Skeletal muscle cell (primary cell): ENCODE measurements around the gene DDX25.
"Not testable (repeated sequence)": the region's sequence is repeated elsewhere in the genome, so short reads cannot be mapped to it uniquely, and the experiment has no call there.

ENCODE experiments used
- DNase-seq: peaks from one replicate; pipeline ENCODE4 v3.0.0-alpha.2; 2010; ENCODE audit warnings: low read depth
- H3K4me3 ChIP-seq: 2 replicates; pipeline ENCODE4 v1.5.1; 2011; ENCODE audit warnings: low read depth, mild to moderate bottlenecking, control low read depth, low read length, moderate library complexity

Gene DDX25

GRCh38 chr11:125902277-125902926 is 1.9 kb upstream of the DDX25 start:
- DNase-seq, result no peak
- peak overlapping the region; percentile 70 for H3K4me3 ChIP-seq

- peak within 1 kb of the TSS; percentile 70 for H3K4me3 ChIP-seq
- peak; percentile 35 for DNase-seq
These were observed 1.2 kb upstream of the DDX25 start, which contains the start of gene PUS3 for GRCh38 chr11:125902927-125903710. Gene PUS3, minus strand, starts transcription at chr11:125903206. Its CDS starts 6,922 bp downstream, at chr11:125896284.

GRCh38 chr11:125904678-125905077 is 370 bp downstream of the DDX25 start:
- peak overlapping the region; percentile 70 for H3K4me3 ChIP-seq
- DNase-seq, result no peak

- no peak for DNase-seq
- H3K4me3 ChIP-seq, result no peak overlapping the region
These were observed 6.0 kb downstream of the DDX25 start for GRCh38 chr11:125910226-125910849.

GRCh38 chr11:125914601-125915000 is 10.3 kb downstream of the DDX25 start:
- not testable (repeated sequence) for DNase-seq, H3K4me3 ChIP-seq

- no peak for DNase-seq
- H3K4me3 ChIP-seq, result no peak overlapping the region
These were observed 12.5 kb downstream of the DDX25 start for GRCh38 chr11:125916683-125917347.

GRCh38 chr11:125918140-125918840 is 14.0 kb downstream of the DDX25 start:
- H3K4me3 ChIP-seq, result no peak overlapping the region
- DNase-seq, result no peak

GRCh38 chr11:125921042-125921441 is 16.7 kb downstream of the DDX25 start:
- DNase-seq, result no peak
- no peak overlapping the region for H3K4me3 ChIP-seq

GRCh38 chr11:125922156-125922555 is 17.8 kb downstream of the DDX25 start:
- DNase-seq, result no peak
- H3K4me3 ChIP-seq, result no peak overlapping the region

GRCh38 chr11:125923012-125923579 is 18.8 kb downstream of the DDX25 start:
- H3K4me3 ChIP-seq, result no peak overlapping the region
- peak; percentile 18 for DNase-seq

- no peak for DNase-seq
- H3K4me3 ChIP-seq, result no peak overlapping the region
These were observed 19.3 kb downstream of the DDX25 start for GRCh38 chr11:125923633-125924032.

GRCh38 chr11:125924384-125925007 is 20.2 kb downstream of the DDX25 start:
- no peak overlapping the region for H3K4me3 ChIP-seq
- no peak for DNase-seq

- no peak overlapping the region for H3K4me3 ChIP-seq
- no peak for DNase-seq
These were observed 21.0 kb downstream of the DDX25 start for GRCh38 chr11:125925247-125925740.

- H3K4me3 ChIP-seq, result no peak overlapping the region
- no peak for DNase-seq
These were observed 21.5 kb downstream of the DDX25 start for GRCh38 chr11:125925804-125926203.

GRCh38 chr11:125926682-125927081 is 22.4 kb downstream of the DDX25 start:
- H3K4me3 ChIP-seq, result no peak overlapping the region
- DNase-seq, result no peak

- DNase-seq, result no peak
- H3K4me3 ChIP-seq, result no peak overlapping the region
These were observed 25.3 kb downstream of the DDX25 start for GRCh38 chr11:125929445-125930075.

- DNase-seq, result no peak
- no peak overlapping the region for H3K4me3 ChIP-seq
These were observed 25.8 kb downstream of the DDX25 start for GRCh38 chr11:125930076-125930450.

GRCh38 chr11:125931116-125931515 is 26.8 kb downstream of the DDX25 start:
- DNase-seq, result no peak
- no peak overlapping the region for H3K4me3 ChIP-seq
